HepG2 (cell line): Measurements from ENCODE around the gene RNF123. TPM values are rescaled to one million over a fixed set of nuclear protein-coding genes. Genes with fewer than 3 reads are reported as not detected.
A peak's percentile ranks its signal among the peaks of the same experiment; 100 is the strongest.

Experiments
- CREB1 ChIP-seq, 2 experiments: fragments of 450-650 bp in 1 of 2; IDR thresholded peaks; 2 replicates each; pipeline ENCODE4 v1.6.1; 2016 to 2017; ENCODE audit warnings: control low read depth in 1 of 2, mild to moderate bottlenecking in 1 of 2, missing compliant biosample characterization in 1 of 2, missing genetic modification characterization in 1 of 2
- CTCF ChIP-seq: sonication (generic); formaldehyde crosslinking; IDR thresholded peaks from 2 replicates; pipeline ENCODE4 v1.5.0; 2020; ENCODE audit warnings: mild to moderate bottlenecking, missing genetic modification reagents, moderate library complexity
- FLYWCH1 ChIP-seq: sonication (generic); formaldehyde crosslinking; IDR thresholded peaks from 2 replicates; pipeline ENCODE4 v1.8.1; 2023; ENCODE audit warnings: mild to moderate bottlenecking, missing genetic modification reagents
- GLI4 ChIP-seq: sonication (generic); formaldehyde crosslinking; IDR thresholded peaks from 2 replicates; pipeline ENCODE4 v1.5.1; 2020; ENCODE audit warnings: missing genetic modification reagents, mild to moderate bottlenecking, moderate library complexity, borderline replicate concordance
- KLF11 ChIP-seq: IDR thresholded peaks from 2 replicates; pipeline ENCODE4 v1.6.1; 2016; ENCODE audit warnings: missing compliant biosample characterization
- MLLT10 ChIP-seq: sonication (generic); formaldehyde crosslinking; IDR thresholded peaks from 2 replicates; pipeline ENCODE4 v1.4.0; 2020; ENCODE audit warnings: missing genetic modification reagents
- NFE2L1 ChIP-seq: sonication (generic); formaldehyde crosslinking; IDR thresholded peaks from 2 replicates; pipeline ENCODE4 v1.4.0; 2020; ENCODE audit warnings: missing genetic modification reagents, mild to moderate bottlenecking, borderline replicate concordance
- NR2F1 ChIP-seq, 2 experiments: fragments of 450-650 bp in 1 of 2; formaldehyde crosslinking in 1 of 2; IDR thresholded peaks; 2 replicates each; pipeline versions ENCODE4 v1.5.0 to v1.6.1; 2016 to 2020; ENCODE audit warnings: mild to moderate bottlenecking in 1 of 2, missing compliant biosample characterization in 1 of 2, missing genetic modification reagents in 1 of 2, moderate library complexity in 1 of 2
- RARG ChIP-seq: sonication (generic); formaldehyde crosslinking; IDR thresholded peaks from 2 replicates; pipeline ENCODE4 v1.4.0; 2020; ENCODE audit warnings: low read depth, mild to moderate bottlenecking, missing genetic modification reagents
- REL ChIP-seq: sonication (generic); formaldehyde crosslinking; conservative IDR thresholded peaks from 2 replicates; pipeline ENCODE4 v1.8.0; 2022; ENCODE audit warnings: mild to moderate bottlenecking, missing genetic modification reagents, moderate library complexity
- SOX5 ChIP-seq: IDR thresholded peaks from 2 replicates; pipeline ENCODE4 v1.6.1; 2016; ENCODE audit warnings: borderline replicate concordance
- SUZ12 ChIP-seq: fragments of 150-350 bp; IDR thresholded peaks from 2 replicates; pipeline ENCODE4 v1.6.1; 2014; ENCODE audit warnings: low read depth, low read length
- ZBTB43 ChIP-seq: sonication (generic); formaldehyde crosslinking; conservative IDR thresholded peaks from 2 replicates; pipeline ENCODE4 v1.4.0; 2020; ENCODE audit warnings: missing genetic modification reagents
- ZFAT ChIP-seq: sonication (generic); formaldehyde crosslinking; conservative IDR thresholded peaks from 2 replicates; pipeline ENCODE4 v1.8.1; 2023; ENCODE audit warnings: missing genetic modification reagents, inconsistent platforms
- ZFP62 ChIP-seq: sonication (generic); formaldehyde crosslinking; IDR thresholded peaks from 2 replicates; pipeline ENCODE4 v1.4.0; 2020; ENCODE audit warnings: missing genetic modification reagents
- ZFP91 ChIP-seq: sonication (generic); formaldehyde crosslinking; IDR thresholded peaks from 2 replicates; pipeline ENCODE4 v1.9.0; 2022; ENCODE audit warnings: missing genetic modification reagents, mild to moderate bottlenecking, borderline replicate concordance
- ZNF124 ChIP-seq: sonication (generic); formaldehyde crosslinking; IDR thresholded peaks from 2 replicates; pipeline ENCODE4 v1.4.0; 2020; ENCODE audit warnings: missing genetic modification reagents
- ZNF253 ChIP-seq: sonication (generic); formaldehyde crosslinking; IDR thresholded peaks from 2 replicates; pipeline ENCODE4 v1.8.0; 2022; ENCODE audit warnings: mild to moderate bottlenecking, missing genetic modification reagents, borderline replicate concordance
- ZNF292 ChIP-seq: sonication (generic); formaldehyde crosslinking; IDR thresholded peaks from 2 replicates; pipeline ENCODE4 v1.8.1; 2022; ENCODE audit warnings: mild to moderate bottlenecking, low read depth, missing genetic modification reagents, borderline replicate concordance
- ZNF34 ChIP-seq: sonication (generic); formaldehyde crosslinking; IDR thresholded peaks from 2 replicates; pipeline ENCODE4 v1.4.0; 2020; ENCODE audit warnings: mild to moderate bottlenecking, missing genetic modification reagents, borderline replicate concordance
- ZNF382 ChIP-seq: sonication (generic); formaldehyde crosslinking; IDR thresholded peaks from 2 replicates; pipeline ENCODE4 v1.5.0; 2020; ENCODE audit warnings: missing genetic modification reagents, mild to moderate bottlenecking, borderline replicate concordance
- ZNF446 ChIP-seq: sonication (generic); formaldehyde crosslinking; IDR thresholded peaks from 2 replicates; pipeline ENCODE4 v1.5.0; 2020; ENCODE audit warnings: mild to moderate bottlenecking, missing genetic modification reagents
- ZNF567 ChIP-seq: sonication (generic); formaldehyde crosslinking; IDR thresholded peaks from 2 replicates; pipeline ENCODE4 v1.8.1; 2023; ENCODE audit warnings: mild to moderate bottlenecking, missing genetic modification reagents, borderline replicate concordance
- ZNF629 ChIP-seq: sonication (generic); formaldehyde crosslinking; conservative IDR thresholded peaks from 2 replicates; pipeline ENCODE4 v1.5.0; 2020; ENCODE audit warnings: missing genetic modification reagents
- ZNF75D ChIP-seq: sonication (generic); formaldehyde crosslinking; IDR thresholded peaks from 2 replicates; pipeline ENCODE4 v1.8.1; 2023; ENCODE audit warnings: missing genetic modification reagents, mild to moderate bottlenecking, borderline replicate concordance
- polyA plus RNA-seq, 8 experiments: library from polyadenylated mRNA; depleted of rRNA in 3 of 8; stranded (reverse) in 7 of 8; unstranded in 1 of 8; fragments of >200 nt; fragmentation: Illumina TruSeq in 4 of 8; extraction: Trizol in 4 of 8; gene quantifications; 2 replicates each; pipeline versions ENCODE4 v1.2.1 to v1.2.3, GENCODE V29; 2011 to 2016; ENCODE audit warnings: low read depth in 4 of 8, missing spikeins in 1 of 8, mixed read lengths in 1 of 8; ENCODE audit not compliant: insufficient read depth in 1 of 8
- total RNA-seq, 5 experiments: library from RNA; depleted of rRNA; stranded (reverse); fragments of >200 nt; fragmentation: Illumina TruSeq; extraction: Trizol; gene quantifications; 2 replicates each; pipeline ENCODE4 v1.2.3, GENCODE V29; 2016; ENCODE audit warnings: low read depth in 1 of 5

Gene RNF123
- total and polyA plus RNA-seq, 2 of the 13 experiments (the other 11 are each of a cell fraction or from before 2014, with no cell fraction given): 29.9 to 82.2 TPM

GRCh38 chr3:49723628-49724551 is 34.5 kb downstream of the RNF123 start, which contains the start of gene GMPPB (continued):
- TF ChIP-seq SOX5 (CRISPR knock-in tag): peak; percentile 22; the same call in 1 of the 2 replicates
- no peak for TF ChIP-seq FLYWCH1
- peak; percentile 2 for TF ChIP-seq CTCF (CRISPR knock-in tag)
- TF ChIP-seq ZNF253 (CRISPR knock-in tag): peak; percentile 84; the same call in 1 of the 2 replicates
- TF ChIP-seq ZNF292 (CRISPR knock-in tag): no peak
- TF ChIP-seq ZNF446 (CRISPR knock-in tag): peak; percentile 75
- 0 out of 2 replicates have a peak, but pooled peaks have one; percentile 45 for TF ChIP-seq RARG (CRISPR knock-in tag)
- TF ChIP-seq SUZ12: no peak
- no peak for TF ChIP-seq ZNF629
- peak; percentile 74; the same call in 1 of the 2 replicates for TF ChIP-seq KLF11 (CRISPR knock-in tag)
- TF ChIP-seq ZFP62 (CRISPR knock-in tag): no peak
- TF ChIP-seq CREB1 (IDR thresholded peaks at IDR 0.05): peak; percentile 96
- TF ChIP-seq CREB1 (CRISPR knock-in tag; IDR thresholded peaks at IDR 0.05): peak; percentile 76; the same call in 1 of the 2 replicates
- TF ChIP-seq ZBTB43: no peak
- 0 out of 2 replicates have a peak, but pooled peaks have one; percentile 74 for TF ChIP-seq REL (CRISPR knock-in tag)
- no peak for TF ChIP-seq MLLT10 (CRISPR knock-in tag)
- no peak for TF ChIP-seq ZNF567 (CRISPR knock-in tag)
- no peak for TF ChIP-seq ZNF382 (CRISPR knock-in tag)
- no peak for TF ChIP-seq ZNF34
- TF ChIP-seq ZFAT (CRISPR knock-in tag): no peak
- 0 out of 2 replicates have a peak, but pooled peaks have one; percentile 9 for TF ChIP-seq GLI4
- TF ChIP-seq NFE2L1 (CRISPR knock-in tag): 0 out of 2 replicates have a peak, but pooled peaks have one; percentile 14
- peak; percentile 78; the same call in 1 of the 2 replicates for TF ChIP-seq ZFP91 (CRISPR knock-in tag)
- no peak for TF ChIP-seq ZNF75D (CRISPR knock-in tag)
- peak; percentile 40; the same call in 1 of the 2 replicates for TF ChIP-seq ZNF124 (CRISPR knock-in tag)
- no peak for TF ChIP-seq NR2F1 (CRISPR knock-in tag; IDR thresholded peaks at IDR 0.05)
